Astrocyte of the spinal cord (primary cell): ENCODE measurements around the gene MNAT1.
"Not testable (repeated sequence)": the region's sequence is repeated elsewhere in the genome, so short reads cannot be mapped to it uniquely, and the experiment has no call there.

Source experiments
- DNase-seq: peaks from one replicate; pipeline ENCODE4 v3.0.0; 2011; ENCODE audit warnings: low read depth, low spot score
- H3K4me3 ChIP-seq: 2 replicates; pipeline ENCODE4 v1.5.1; 2011; ENCODE audit warnings: low read depth, mild to moderate bottlenecking, low read length, moderate library complexity
- in situ Hi-C: cut with HindIII; loops from 2 replicates; pipeline ENCODE4 v1.10.0; 2017; ENCODE audit warnings: low sequenced_read_pairs
- TF ChIP-seq, protein P1 (sequence below): IDR thresholded peaks from 2 replicates; pipeline ENCODE4 v1.5.1; 2012; ENCODE audit warnings: low read depth, mild to moderate bottlenecking, low read length, inconsistent platforms

Gene MNAT1

DNA sequence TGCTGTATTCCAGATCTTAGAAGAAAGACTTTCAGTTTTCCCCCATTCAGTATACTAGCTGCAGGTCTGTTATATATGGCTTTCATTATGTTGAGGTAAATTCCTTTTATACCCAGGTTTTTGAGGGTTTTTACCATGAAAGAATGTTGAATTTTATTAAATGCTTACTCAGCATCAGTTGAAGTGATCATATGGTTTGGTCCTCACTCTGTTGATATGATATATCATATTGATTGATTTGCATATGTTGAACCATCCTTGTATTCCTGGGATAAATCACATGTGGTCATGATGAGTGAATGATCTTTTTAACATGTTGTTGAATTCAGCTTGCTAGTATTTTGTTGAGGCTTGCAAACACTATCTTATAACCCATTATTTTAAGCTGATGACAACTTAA is 149.6 kb downstream of the MNAT1 start:
- in situ Hi-C loops: no loop called here
- TF ChIP-seq, protein P1, sequence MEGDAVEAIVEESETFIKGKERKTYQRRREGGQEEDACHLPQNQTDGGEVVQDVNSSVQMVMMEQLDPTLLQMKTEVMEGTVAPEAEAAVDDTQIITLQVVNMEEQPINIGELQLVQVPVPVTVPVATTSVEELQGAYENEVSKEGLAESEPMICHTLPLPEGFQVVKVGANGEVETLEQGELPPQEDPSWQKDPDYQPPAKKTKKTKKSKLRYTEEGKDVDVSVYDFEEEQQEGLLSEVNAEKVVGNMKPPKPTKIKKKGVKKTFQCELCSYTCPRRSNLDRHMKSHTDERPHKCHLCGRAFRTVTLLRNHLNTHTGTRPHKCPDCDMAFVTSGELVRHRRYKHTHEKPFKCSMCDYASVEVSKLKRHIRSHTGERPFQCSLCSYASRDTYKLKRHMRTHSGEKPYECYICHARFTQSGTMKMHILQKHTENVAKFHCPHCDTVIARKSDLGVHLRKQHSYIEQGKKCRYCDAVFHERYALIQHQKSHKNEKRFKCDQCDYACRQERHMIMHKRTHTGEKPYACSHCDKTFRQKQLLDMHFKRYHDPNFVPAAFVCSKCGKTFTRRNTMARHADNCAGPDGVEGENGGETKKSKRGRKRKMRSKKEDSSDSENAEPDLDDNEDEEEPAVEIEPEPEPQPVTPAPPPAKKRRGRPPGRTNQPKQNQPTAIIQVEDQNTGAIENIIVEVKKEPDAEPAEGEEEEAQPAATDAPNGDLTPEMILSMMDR: no peak
- H3K4me3 ChIP-seq: no peak overlapping the region
- no peak for DNase-seq

DNA sequence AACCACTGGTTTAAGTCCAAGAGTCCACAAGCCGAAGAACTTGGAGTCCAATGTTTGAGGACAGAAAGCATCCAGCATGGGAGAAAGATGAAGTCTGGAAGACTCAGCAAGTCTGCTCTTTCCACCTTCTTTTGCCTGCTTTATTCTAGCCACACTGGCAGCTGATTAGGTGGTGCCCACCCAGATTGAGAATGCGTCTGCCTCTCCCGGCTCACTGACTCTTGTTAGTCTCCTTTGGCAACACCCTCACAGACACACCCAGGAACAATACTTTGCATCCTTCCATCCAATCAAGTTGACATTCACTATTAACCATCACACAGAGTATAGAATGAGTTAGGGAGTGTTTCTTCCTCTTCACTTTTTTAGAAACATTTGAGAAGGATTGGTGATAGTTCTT is 156.1 kb downstream of the MNAT1 start:
- DNase-seq, H3K4me3 ChIP-seq, in situ Hi-C loops: not testable (repeated sequence)

DNA sequence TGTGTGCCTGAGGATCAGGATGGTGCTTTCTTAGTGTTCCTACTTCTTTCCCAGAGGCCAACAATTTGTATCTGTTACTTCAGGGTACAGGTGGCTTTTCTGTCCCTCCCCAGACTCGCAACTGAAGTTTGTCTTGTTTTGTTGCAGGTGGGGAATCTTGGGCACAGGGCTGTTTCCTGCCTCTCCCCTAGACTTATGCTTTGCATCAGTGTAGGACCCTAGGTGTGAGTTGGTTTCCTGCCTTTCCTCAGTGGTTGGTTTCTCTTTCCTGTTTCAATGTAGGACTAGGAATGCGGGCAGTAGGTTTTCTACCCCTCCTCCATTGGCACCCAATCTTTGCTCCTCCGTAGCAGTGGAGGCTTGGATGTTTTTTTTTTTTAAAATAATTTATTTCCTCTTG is 159.3 kb downstream of the MNAT1 start:
- TF ChIP-seq, protein P1: no peak
- DNase-seq: no peak
- in situ Hi-C loops: no loop called here
- H3K4me3 ChIP-seq: no peak overlapping the region

DNA sequence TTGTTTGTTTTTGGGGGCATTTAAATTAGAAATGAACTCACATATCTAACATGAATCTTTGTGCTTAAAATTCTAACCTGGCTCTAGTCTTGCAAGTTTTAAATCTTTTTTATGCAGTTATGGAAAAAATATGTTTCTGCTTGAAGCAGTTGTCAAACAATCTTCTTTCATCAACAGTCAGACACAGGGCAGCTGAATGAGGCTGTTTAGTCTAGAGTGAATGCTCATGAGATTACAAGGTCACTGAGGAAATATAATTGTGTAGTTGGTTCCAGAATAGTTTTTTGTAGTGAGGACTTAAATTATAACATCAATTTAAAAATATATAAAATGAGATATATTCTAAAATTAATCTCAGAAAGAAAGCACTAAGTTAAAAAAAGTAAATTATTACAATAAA is 169.8 kb downstream of the MNAT1 start:
- TF ChIP-seq, protein P1: no peak
- no peak overlapping the region for H3K4me3 ChIP-seq
- DNase-seq: no peak
- in situ Hi-C loops: no loop called here

DNA sequence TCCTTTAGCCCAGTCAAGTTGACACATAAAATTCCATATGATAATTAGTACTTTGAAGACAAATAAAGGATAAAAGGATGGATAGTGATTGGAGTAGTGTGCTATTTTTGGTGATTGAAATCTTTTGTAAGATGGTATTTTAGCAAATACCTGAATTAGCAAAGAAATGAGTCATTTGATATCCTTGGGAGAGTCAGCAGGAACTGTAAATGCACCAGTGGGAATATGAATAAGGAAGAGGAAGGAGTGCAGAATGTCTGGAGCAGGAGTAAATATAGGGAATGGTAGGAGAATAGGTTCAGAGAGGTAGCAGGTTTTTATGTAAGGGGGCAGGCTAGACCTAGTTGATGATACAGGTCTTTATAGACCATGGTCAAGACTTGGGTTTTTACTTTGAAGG is 171.4 kb downstream of the MNAT1 start:
- TF ChIP-seq, protein P1: no peak
- no peak overlapping the region for H3K4me3 ChIP-seq
- in situ Hi-C loops: no loop called here
- DNase-seq: no peak

DNA sequence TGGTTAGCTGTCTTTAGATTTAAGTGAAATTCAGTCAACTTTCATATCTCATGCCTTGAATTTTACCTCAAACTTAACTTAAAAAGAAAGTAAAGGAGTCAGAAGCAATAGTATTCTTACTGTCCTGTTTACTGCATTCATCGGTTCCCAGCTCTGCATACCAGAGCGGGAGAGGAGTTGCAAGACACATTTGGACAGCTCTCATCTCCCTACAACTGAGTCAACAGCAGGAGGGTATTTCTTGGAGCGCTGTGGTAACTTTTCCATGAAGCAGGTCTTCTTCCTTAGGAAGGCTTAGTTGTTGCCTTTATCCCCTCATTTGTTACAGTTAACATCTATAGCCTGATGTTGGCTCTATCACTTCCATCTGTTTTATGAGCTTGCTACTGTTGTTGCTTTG is 181.2 kb downstream of the MNAT1 start:
- no peak for DNase-seq
- in situ Hi-C loops: no loop called here
- TF ChIP-seq, protein P1: no peak
- no peak overlapping the region for H3K4me3 ChIP-seq

DNA sequence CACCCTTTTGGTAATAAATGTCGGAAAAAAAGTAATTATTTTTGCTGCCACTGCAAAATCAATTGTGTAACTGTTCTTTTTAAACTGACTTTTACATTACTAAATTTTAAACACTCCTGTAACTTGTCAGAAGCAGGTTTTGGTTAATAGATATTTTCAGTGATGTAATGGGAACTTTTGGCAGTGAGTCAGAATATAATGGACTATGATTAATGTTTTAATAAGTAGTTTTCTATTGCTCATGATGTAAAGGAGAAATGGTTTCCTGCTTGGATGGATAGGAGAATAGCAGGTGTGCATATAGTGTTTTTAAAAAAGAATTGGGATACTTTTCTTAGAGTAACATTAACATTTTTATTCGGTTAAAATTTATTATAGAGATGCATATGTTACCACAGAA is 187.5 kb downstream of the MNAT1 start:
- peak; percentile 41 for DNase-seq
- TF ChIP-seq, protein P1: no peak
- in situ Hi-C loops: no loop called here
- no peak overlapping the region for H3K4me3 ChIP-seq
